GM11168 (cell line): Measurements from ENCODE around the gene LOC101059915.
"Not testable (repeated sequence)": the region's sequence is repeated elsewhere in the genome, so short reads cannot be mapped to it uniquely, and the experiment has no call there.

Experiments
- in situ Hi-C: fragments of 300-500 bp; cut with MboI; formaldehyde crosslinking; loops from one replicate; pipeline ENCODE4 v1.12.0; 2022; ENCODE audit warnings: low sequenced_read_pairs; ENCODE audit not compliant: unreplicated experiment

The LOC101059915 gene

GRCh38 chrX:71720289-71720886 lies 53.0 kb downstream of the LOC101059915 start:
- in situ Hi-C loops = not testable (repeated sequence)
